GM19397 (cell line): ENCODE measurements around the gene RNLS.
A peak's percentile ranks its signal among the peaks of the same experiment; 100 is the strongest.
"Not testable (repeated sequence)": the region's sequence is repeated elsewhere in the genome, so short reads cannot be mapped to it uniquely, and the experiment has no call there.

Source experiments
- ATAC-seq: cut with Tn5 transposase; IDR thresholded peaks from one replicate; pipeline ENCODE4 v1.9.1; 2021; ENCODE audit warnings: mild to moderate bottlenecking, moderate library complexity; ENCODE audit not compliant: unreplicated experiment

Gene RNLS

GRCh38 chr10:88392222-88392621 lies 190.9 kb downstream of the RNLS start:
- peak; percentile 77 for ATAC-seq

DNA sequence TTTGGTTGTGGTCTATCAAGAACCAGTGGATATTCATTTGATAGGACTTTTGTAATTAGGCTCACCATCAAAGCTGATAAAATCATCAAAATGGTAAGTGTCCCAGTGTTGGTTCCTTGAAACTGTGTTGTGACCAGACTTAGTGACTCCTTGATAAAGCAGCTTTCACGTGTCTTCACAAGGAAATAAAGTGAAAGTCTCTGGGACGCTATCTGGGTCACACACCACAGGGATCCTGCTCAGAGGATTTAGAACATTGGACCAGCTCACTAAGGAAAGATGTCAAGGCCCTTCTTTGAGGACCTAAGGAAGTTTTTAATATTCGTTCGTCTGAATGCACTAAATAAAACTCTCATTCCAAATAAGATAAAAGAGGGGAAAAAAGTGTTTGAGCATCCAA lies 193.1 kb downstream of the RNLS start:
- ATAC-seq, result no peak

DNA sequence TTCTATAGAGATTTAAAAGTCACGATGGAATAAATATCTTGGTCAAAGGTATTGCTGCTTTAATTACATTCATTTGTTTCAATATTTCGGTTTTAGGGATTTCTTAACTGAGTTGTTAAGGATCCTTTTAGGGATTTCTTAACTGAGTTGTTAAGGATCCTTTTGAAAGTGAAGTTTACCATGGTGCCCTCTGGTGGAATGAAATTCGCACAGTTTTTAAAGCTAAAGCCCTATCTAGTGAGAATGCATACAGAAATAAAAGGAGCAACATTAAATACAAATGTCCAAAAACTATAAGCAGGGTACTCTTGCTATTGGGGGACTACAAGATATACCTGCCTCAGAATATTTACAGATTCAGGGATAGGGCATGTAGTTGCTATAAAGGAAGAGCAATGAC lies 193.7 kb downstream of the RNLS start:
- no peak for ATAC-seq

- ATAC-seq, result no peak
Measured at GRCh38 chr10:88388324-88388723, 194.8 kb downstream of the RNLS start.

DNA sequence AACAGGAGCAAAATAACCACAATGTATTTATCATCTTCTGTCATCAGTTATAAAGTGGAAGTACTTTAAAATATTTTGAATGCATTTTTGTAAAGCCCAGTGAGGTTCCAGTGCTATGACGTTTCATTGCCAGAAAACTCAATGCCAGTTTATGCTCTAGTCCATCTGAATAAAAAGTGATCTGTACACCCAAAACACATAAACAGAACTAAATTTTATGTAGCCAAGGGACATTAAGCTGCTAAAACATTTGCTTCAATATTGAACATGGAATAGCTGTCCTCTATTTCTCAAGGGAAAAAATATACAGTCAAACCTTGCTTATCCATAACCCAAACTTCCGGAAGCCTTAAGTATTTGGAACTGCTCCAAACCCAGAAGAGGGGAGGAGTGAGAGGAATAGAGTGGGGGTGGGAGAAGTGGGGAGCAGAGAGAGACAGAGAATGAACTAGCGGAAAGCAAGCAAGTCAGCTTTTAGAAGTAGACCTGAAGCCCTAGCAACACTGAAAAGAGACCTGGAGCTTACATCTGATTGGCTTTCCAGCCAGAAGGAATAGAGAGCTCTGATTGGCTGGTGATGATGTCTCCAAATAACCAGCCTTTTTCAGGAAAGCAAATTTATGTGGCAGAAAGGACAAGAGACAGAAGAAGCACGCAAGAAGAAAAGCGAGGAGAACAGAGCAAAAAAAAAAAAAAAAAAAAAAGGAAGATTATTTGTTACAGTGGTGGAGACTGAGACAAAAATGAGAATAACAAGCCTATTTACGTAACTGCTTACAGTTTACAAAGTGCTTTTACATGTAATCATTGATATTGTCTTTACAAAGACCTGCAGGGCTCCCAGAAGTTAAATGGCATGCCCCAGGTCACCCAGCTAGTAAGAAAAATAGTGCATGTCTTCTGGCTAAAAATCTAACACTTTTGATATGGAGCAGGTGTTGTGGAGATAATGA lies 196.0 kb downstream of the RNLS start:
- no peak for ATAC-seq

DNA sequence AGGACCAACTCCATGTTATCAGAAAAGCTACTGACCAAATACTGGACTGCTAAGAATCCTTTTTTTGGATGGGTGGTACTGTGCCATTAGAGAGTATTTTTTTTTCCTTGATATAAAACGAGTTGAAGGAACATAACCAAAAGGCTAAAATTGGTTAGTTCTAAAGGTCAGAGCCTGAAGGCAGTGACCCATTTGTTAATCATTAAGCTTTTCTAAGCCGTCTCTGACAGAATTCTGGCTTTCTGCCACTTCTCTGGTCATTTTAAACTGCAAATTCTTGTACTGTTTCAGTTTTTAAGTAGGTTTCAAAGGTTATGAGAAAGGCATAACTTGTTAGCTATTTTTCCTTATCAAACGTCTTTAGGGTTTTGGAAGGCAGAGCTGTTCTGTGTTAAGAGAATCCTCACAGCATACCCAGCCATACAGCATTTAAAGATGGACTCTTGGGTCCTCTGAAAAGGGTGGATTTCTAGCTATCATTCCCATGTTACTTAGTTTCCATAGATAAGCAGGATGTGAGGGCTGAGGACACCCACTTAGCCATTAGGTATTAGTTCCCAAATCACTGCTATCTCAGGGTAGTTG lies 196.8 kb downstream of the RNLS start:
- ATAC-seq, result peak; percentile 36

- ATAC-seq, result peak; percentile 69
Measured at GRCh38 chr10:88385601-88386203, 197.4 kb downstream of the RNLS start.

- no peak for ATAC-seq
Measured at GRCh38 chr10:88383276-88383675, 199.8 kb downstream of the RNLS start.

- no peak for ATAC-seq
Measured at GRCh38 chr10:88382699-88383098, 200.4 kb downstream of the RNLS start.

DNA sequence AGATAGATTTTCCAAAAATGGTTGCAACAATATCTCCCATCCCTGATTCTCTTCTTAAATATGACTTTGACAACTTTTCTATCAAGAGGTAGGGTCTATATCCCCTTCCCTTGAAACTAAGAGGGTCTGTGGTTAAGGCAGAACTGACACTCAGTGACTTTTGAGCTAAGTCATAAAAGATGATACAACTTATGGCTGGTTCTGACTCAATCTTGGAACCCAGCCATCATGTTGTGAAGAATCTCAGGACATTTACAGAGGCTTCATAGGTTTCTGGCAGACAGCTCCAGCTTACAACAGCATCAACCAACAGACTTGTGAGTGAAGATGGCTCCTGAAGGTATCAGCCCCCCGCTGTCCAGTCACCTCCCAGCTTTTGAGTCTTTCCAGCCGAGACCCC lies 203.5 kb downstream of the RNLS start:
- no peak for ATAC-seq

DNA sequence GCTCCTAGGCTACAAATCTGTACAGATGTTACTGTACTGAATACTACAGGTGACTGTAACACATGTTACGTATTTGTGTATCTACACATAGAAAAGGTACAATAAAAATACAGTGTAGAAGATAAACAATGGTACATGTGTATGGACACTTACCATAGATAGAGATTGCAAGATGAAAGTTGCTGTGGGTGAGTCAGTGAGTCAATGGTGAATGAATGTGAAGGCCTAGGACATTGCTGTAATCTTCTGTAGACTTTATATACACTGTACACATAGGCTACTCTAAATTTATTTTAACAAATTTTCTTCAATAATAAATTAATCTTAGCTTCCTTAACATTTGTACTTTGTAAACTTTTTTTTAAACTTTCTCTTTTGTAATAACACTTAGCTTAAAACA lies 205.6 kb downstream of the RNLS start:
- ATAC-seq, result no peak

DNA sequence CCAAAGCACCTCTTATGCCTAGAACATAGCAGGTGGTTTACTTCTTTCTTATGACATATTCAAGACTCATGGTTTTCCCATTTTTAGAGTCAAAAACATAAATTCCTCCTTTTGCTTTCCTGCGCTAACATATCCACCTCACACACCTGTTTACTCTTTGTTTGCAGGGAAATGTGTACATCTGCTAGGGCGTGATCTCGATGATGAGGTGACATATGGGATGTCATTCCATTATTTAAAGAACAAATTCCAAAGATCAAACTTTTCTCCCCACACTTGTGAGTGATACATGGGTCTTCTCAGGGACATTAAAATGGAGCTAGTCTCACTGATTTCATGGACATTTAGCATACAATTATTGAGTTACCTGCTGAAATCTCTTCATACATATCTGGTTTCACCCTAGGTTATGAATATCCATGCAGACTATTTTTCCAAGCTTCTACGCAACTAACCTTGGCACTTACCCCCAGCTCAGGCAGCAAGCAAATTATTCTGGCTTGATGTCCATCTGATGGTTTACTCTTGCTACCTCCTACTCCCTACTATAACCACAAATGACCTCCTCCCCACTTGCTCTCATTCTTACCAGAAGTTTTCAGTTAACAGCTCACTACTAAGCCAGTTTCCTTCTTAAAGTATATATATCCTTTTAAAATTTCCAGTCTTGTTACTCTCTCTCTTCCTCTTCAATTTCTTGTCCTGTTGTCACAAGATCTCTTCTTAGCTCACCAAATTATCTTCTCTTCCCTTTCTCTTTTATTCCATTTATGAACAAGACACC lies 208.5 kb downstream of the RNLS start:
- ATAC-seq, result no peak

- ATAC-seq, result no peak
Measured at GRCh38 chr10:88372881-88373592, 210.1 kb downstream of the RNLS start.

GRCh38 chr10:88372051-88372715 lies 210.9 kb downstream of the RNLS start:
- no peak for ATAC-seq

DNA sequence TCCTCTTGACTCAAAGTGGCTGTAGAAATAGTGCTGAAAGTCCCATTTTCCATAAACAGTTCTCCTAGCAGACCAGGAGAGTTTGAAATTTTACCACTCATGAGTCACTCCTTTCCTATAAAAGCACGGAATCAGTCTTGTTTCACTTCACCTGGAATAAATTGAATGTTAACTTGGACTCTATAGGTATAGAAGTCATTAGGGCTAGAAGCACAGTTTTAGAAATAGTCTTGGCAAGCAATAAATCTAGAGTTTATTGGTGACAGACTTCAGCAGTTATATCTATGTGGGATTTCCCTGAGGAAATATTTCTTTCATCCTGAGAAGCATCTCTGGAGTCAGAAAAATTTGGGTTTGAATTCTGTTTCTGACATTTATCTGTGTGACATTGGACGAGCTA lies 212.4 kb downstream of the RNLS start:
- ATAC-seq, result no peak

GRCh38 chr10:88366772-88367171 lies 216.3 kb downstream of the RNLS start:
- ATAC-seq, result no peak

DNA sequence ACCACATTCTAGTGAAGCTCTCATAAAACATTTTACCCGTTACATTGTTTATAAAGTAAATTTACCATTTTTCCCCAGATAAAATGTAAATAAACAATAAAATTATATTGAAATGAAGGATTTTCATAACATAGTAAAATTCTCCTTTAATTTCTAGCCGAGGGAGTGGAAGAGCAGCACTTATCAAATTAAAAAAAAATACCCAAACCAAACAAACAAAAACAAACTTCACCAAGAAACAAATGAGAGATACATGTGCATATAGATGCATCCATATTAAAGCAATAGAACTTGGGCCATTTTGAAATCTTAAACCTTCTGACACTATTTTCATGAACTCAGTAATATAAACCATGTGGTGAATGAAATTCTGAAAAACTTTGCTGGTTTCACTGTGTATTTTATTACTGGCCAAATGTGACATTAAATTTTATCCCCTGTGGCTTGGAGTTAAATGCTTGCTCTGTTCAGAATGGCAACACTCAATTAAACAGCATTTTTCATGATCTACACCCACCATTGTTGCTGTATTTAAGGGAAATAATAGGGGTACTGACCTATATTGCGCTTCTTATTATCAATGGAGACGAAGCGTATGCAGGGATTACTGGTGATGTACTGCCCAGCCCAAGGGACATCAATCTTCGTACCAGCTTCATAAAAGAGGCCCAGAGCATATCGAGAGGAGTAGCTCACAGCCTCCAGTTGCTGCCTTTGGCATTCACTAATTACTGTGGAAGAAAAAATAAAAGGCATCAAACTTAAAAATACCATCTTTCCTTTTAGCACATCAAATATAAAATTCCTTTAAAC lies 220.9 kb downstream of the RNLS start:
- ATAC-seq, result no peak

DNA sequence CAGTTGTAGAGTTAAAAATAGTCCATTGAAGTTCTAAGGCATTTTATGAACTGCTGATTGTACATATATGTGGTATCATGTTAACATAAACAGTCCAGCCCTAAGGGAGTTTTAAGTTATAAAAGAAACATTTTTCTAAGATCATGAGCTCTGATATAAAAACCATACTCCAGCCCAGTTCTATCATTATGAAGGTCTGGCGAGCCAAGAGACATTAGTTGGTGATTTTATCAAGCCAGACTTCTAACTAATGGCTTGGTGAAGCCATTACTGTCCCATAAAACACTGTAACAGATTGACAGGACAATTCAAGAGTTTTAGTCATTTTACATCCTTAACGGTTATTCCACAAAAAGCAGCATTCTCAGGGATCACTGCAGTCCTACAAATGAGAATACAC lies 221.6 kb downstream of the RNLS start:
- no peak for ATAC-seq

- ATAC-seq, result not testable (repeated sequence)
Measured at GRCh38 chr10:88355750-88356149, 227.4 kb downstream of the RNLS start.
